Mesenchymal stem cell (in vitro differentiated cells and primary cell): ENCODE results near the gene CDK5R1.
"Not testable (repeated sequence)": the region's sequence is repeated elsewhere in the genome, so short reads cannot be mapped to it uniquely, and the experiment has no call there.

ENCODE experiments used
- DNase-seq: peaks from one replicate; pipeline ENCODE4 v3.0.0-alpha.2; 2013
- H2AFZ ChIP-seq: one replicate; pipeline ENCODE4 v1.6.1; 2013; ENCODE audit warnings: low read depth, mild to moderate bottlenecking, control low read depth, inconsistent platforms, low read length, moderate library complexity
- H2AK5ac ChIP-seq: 2 replicates; pipeline ENCODE4 v1.6.1; 2013; ENCODE audit warnings: low read length, moderate library complexity, mild to moderate bottlenecking, inconsistent platforms; ENCODE audit not compliant: severe bottlenecking
- H2BK120ac ChIP-seq: one replicate; pipeline ENCODE4 v1.6.1; 2013; ENCODE audit warnings: low read depth, mild to moderate bottlenecking, inconsistent platforms, low read length, moderate library complexity
- H2BK12ac ChIP-seq, 2 experiments: one replicate each; pipeline ENCODE4 v1.6.1; 2013; ENCODE audit warnings: inconsistent platforms in 2 of 2, low read length in 2 of 2, mild to moderate bottlenecking in 2 of 2, moderate library complexity in 2 of 2, control low read depth in 1 of 2
- H2BK15ac ChIP-seq: one replicate; pipeline ENCODE4 v1.6.1; 2013; ENCODE audit warnings: mild to moderate bottlenecking, low read depth, inconsistent platforms; ENCODE audit not compliant: poor library complexity, severe bottlenecking
- H2BK5ac ChIP-seq: 2 replicates; pipeline ENCODE4 v1.6.1; 2013; ENCODE audit warnings: low read depth, mild to moderate bottlenecking, low read length, control low read depth, inconsistent platforms; ENCODE audit not compliant: poor library complexity, severe bottlenecking
- H3K14ac ChIP-seq, 2 experiments: one replicate each; pipeline ENCODE4 v1.6.1; 2013; ENCODE audit warnings: inconsistent platforms in 2 of 2, low read length in 2 of 2, control low read depth in 1 of 2, mild to moderate bottlenecking in 1 of 2, moderate library complexity in 1 of 2
- H3K18ac ChIP-seq, 2 experiments: one replicate each; pipeline ENCODE4 v1.6.1; 2013; ENCODE audit warnings: inconsistent platforms in 2 of 2, low read length in 2 of 2, control low read depth in 1 of 2, low read depth in 1 of 2, mild to moderate bottlenecking in 1 of 2
- H3K23ac ChIP-seq, 2 experiments: one replicate each; pipeline ENCODE4 v1.6.1; 2013; ENCODE audit warnings: inconsistent platforms in 2 of 2, low read length in 2 of 2, mild to moderate bottlenecking in 2 of 2, moderate library complexity in 2 of 2, control low read depth in 1 of 2
- H3K27ac ChIP-seq: 2 replicates; pipeline ENCODE4 v1.5.1; 2013; ENCODE audit warnings: mild to moderate bottlenecking, moderate library complexity, low read length, control low read depth, inconsistent platforms; ENCODE audit not compliant: poor library complexity, severe bottlenecking
- H3K27me3 ChIP-seq, 2 experiments: 2 replicates each; pipeline versions ENCODE4 v1.6.1 to v1.7.0; 2013; ENCODE audit warnings: low read length in 2 of 2, mild to moderate bottlenecking in 2 of 2, moderate library complexity in 2 of 2, control low read depth in 1 of 2, inconsistent platforms in 1 of 2; ENCODE audit not compliant: control insufficient read depth in 1 of 2, insufficient read depth in 1 of 2
- H3K36me3 ChIP-seq, 2 experiments: 2 replicates each; pipeline versions ENCODE4 v1.6.1 to v1.7.0; 2013; ENCODE audit warnings: low read length in 2 of 2, control low read depth in 1 of 2, inconsistent platforms in 1 of 2, low read depth in 1 of 2, mild to moderate bottlenecking in 1 of 2; ENCODE audit not compliant: insufficient read depth in 2 of 2, control insufficient read depth in 1 of 2
- H3K4ac ChIP-seq, 2 experiments: one replicate each; pipeline ENCODE4 v1.6.1; 2013; ENCODE audit warnings: inconsistent platforms in 2 of 2, low read length in 2 of 2, mild to moderate bottlenecking in 2 of 2, moderate library complexity in 2 of 2, control low read depth in 1 of 2, low read depth in 1 of 2
- H3K4me1 ChIP-seq: 2 replicates; pipeline ENCODE4 v1.6.1; 2013; ENCODE audit warnings: low read depth, low read length, control low read depth; ENCODE audit not compliant: control insufficient read depth, insufficient read depth
- H3K4me2 ChIP-seq: 2 replicates; pipeline ENCODE4 v1.6.1; 2013; ENCODE audit warnings: low read length, mild to moderate bottlenecking, inconsistent platforms; ENCODE audit not compliant: poor library complexity, severe bottlenecking
- H3K4me3 ChIP-seq, 2 experiments: 2 replicates each; pipeline versions ENCODE4 v1.5.1 to v1.7.0; 2013; ENCODE audit warnings: low read length in 2 of 2, mild to moderate bottlenecking in 2 of 2, control low read depth in 1 of 2, low read depth in 1 of 2; ENCODE audit not compliant: insufficient read depth in 1 of 2
- H3K79me1 ChIP-seq: replicated peaks from 2 replicates; pipeline ENCODE4 v1.6.1; 2013; ENCODE audit warnings: mild to moderate bottlenecking, control low read depth, low read length, inconsistent platforms; ENCODE audit not compliant: poor library complexity, severe bottlenecking
- H3K9ac ChIP-seq: 2 replicates; pipeline ENCODE4 v1.7.0; 2013; ENCODE audit warnings: mild to moderate bottlenecking, low read length, moderate library complexity
- H3K9me3 ChIP-seq: 2 replicates; pipeline ENCODE4 v1.7.0; 2013; ENCODE audit warnings: mild to moderate bottlenecking, low read length; ENCODE audit not compliant: control insufficient read depth
- H4K8ac ChIP-seq: one replicate; pipeline ENCODE4 v1.6.1; 2013; ENCODE audit warnings: inconsistent platforms, mild to moderate bottlenecking, low read length, moderate library complexity
- H4K91ac ChIP-seq: one replicate; pipeline ENCODE4 v1.6.1; 2013; ENCODE audit warnings: mild to moderate bottlenecking, low read length, inconsistent platforms
- WGBS: methylation state at CpG from one replicate; pipeline ENCODE4 v1.1.7; 2013; ENCODE audit warnings: mixed read lengths; 5-methylcytosine and 5-hydroxymethylcytosine counted together

Gene CDK5R1

GRCh38 chr17:32524553-32524880, 37.7 kb downstream of the CDK5R1 start:
- DNase-seq, H3K9me3 ChIP-seq, H4K91ac ChIP-seq, H3K27me3 ChIP-seq, H3K4me2 ChIP-seq, H3K4me1 ChIP-seq, H2BK120ac ChIP-seq, H2AFZ ChIP-seq, H2BK12ac ChIP-seq, H3K9ac ChIP-seq, H3K4me3 ChIP-seq, H3K4ac ChIP-seq, H4K8ac ChIP-seq, H3K23ac ChIP-seq, H2AK5ac ChIP-seq, H2BK15ac ChIP-seq, H3K14ac ChIP-seq, H3K27ac ChIP-seq, H3K79me1 ChIP-seq, H2BK5ac ChIP-seq, H3K18ac ChIP-seq: not testable (repeated sequence)
- 92% methylated on average over 5 of the region's 6 CpGs for WGBS
- H3K36me3 ChIP-seq = peaks cover 0 to 18% of the 10 kb centered on the region in 2 experiments

GRCh38 chr17:32525122-32525521, 38.3 kb downstream of the CDK5R1 start:
- H4K91ac ChIP-seq = no peak overlapping the region
- H3K4me2 ChIP-seq = no peak overlapping the region
- H2AK5ac ChIP-seq = no peak overlapping the region
- no peak overlapping the region for H2BK5ac ChIP-seq
- no peak overlapping the region for H4K8ac ChIP-seq
- H2AFZ ChIP-seq = no peak overlapping the region
- WGBS = 0% methylated on average over 3 of the region's 4 CpGs
- H3K27me3 ChIP-seq = no peaks in the 10 kb centered on the region
- no peak overlapping the region for H3K23ac ChIP-seq
- H3K36me3 ChIP-seq = peaks cover 0 to 24% of the 10 kb centered on the region in 2 experiments
- no peak overlapping the region for H3K4ac ChIP-seq
- H3K4me3 ChIP-seq = no peak overlapping the region
- H3K14ac ChIP-seq = no peak overlapping the region
- H3K18ac ChIP-seq = no peak overlapping the region
- no peak overlapping the region for H3K27ac ChIP-seq
- no peak overlapping the region for H2BK15ac ChIP-seq
- no peaks in the 10 kb centered on the region for H3K9me3 ChIP-seq
- peak; percentile 65 for DNase-seq
- H2BK12ac ChIP-seq = no peak overlapping the region
- H3K9ac ChIP-seq = no peak overlapping the region
- H2BK120ac ChIP-seq = no peak overlapping the region
- no peaks in the 10 kb centered on the region for H3K79me1 ChIP-seq
- H3K4me1 ChIP-seq = peaks cover 9% of the 10 kb centered on the region

DNA sequence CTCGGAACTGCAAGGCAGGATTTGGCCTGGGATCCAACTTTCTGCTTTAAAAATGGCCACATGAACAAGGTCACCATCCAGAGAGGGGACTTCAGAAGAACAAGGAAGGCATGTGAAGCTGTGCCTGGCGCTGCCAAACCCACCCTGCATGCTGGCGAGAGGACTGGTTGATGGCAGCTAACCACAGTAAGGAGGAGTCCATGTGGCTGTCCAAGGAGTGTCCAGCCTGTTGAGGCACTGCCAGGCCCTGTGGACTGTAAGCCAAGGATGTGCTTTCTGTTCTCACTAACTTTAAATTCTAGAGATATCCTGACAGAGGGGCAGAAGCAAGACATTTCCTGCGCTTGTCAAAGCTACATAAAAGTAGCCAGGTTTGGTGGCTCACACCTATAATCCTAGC, 40.4 kb downstream of the CDK5R1 start:
- Histone ChIP-seq H3K4ac (no peak overlapping the region), H2BK120ac (no peak overlapping the region), H2BK5ac (no peak overlapping the region), H2BK12ac (no peak overlapping the region), H2AK5ac (no peak overlapping the region), H2AFZ (no peak overlapping the region), H3K18ac (peak overlapping the region; percentile 2 to 34), H3K9me3 (no peaks in the 10 kb centered on the region), H3K27ac (no peak overlapping the region), H3K4me2 (no peak overlapping the region), H2BK15ac (no peak overlapping the region), H3K23ac (no peak overlapping the region), H3K4me1 (peaks cover 6% of the 10 kb centered on the region), H4K8ac (no peak overlapping the region), H3K4me3 (no peak overlapping the region), H3K27me3 (no peaks in the 10 kb centered on the region), H3K9ac (no peak overlapping the region), H3K79me1 (no peaks in the 10 kb centered on the region), H3K14ac (no peak overlapping the region), H4K91ac (no peak overlapping the region), H3K36me3 (peaks cover 0 to 24% of the 10 kb centered on the region in 2 experiments)
- WGBS = 95% methylated on average over 4 of the region's 4 CpGs
- DNase-seq = no peak

GRCh38 chr17:32528825-32529224, 42.0 kb downstream of the CDK5R1 start:
- Histone ChIP-seq H4K8ac (no peak overlapping the region), H3K4me3 (no peak overlapping the region)
- 98% methylated on average over 5 of the region's 7 CpGs for WGBS

More at GRCh38 chr17:32528825-32529224, 42.0 kb downstream of the CDK5R1 start:
- H3K14ac ChIP-seq = peak overlapping the region in 1 of 2 experiments; percentile 41
- peak overlapping the region in 1 of 2 experiments; percentile 25 for H2BK12ac ChIP-seq
- no peaks in the 10 kb centered on the region for H3K79me1 ChIP-seq
- H3K4me2 ChIP-seq = no peak overlapping the region
- H3K36me3 ChIP-seq = peaks cover 0 to 34% of the 10 kb centered on the region in 2 experiments
- no peak overlapping the region for H3K4ac ChIP-seq
- H3K9ac ChIP-seq = no peak overlapping the region
- no peak overlapping the region for H2AK5ac ChIP-seq
- H3K27ac ChIP-seq = no peak overlapping the region
- H2BK5ac ChIP-seq = no peak overlapping the region
- H3K23ac ChIP-seq = no peak overlapping the region
- H2AFZ ChIP-seq = no peak overlapping the region
- H4K91ac ChIP-seq = no peak overlapping the region
- no peaks in the 10 kb centered on the region for H3K27me3 ChIP-seq
- no peaks in the 10 kb centered on the region for H3K9me3 ChIP-seq
- H2BK15ac ChIP-seq = no peak overlapping the region
- no peak for DNase-seq
- peak overlapping the region in 1 of 2 experiments; percentile 52 for H3K18ac ChIP-seq
- peaks cover 6% of the 10 kb centered on the region for H3K4me1 ChIP-seq
- H2BK120ac ChIP-seq = no peak overlapping the region
